WTC11 (cell line): ENCODE results near the gene SUN2.

ENCODE experiments used
- ARID4B ChIP-seq: sonication (generic); formaldehyde crosslinking; IDR thresholded peaks from 2 replicates; pipeline ENCODE4 v1.8.0; 2023; ENCODE audit warnings: missing genetic modification reagents, mild to moderate bottlenecking, borderline replicate concordance
- ATF1 ChIP-seq: sonication (generic); formaldehyde crosslinking; IDR thresholded peaks from 2 replicates; pipeline ENCODE4 v1.8.1; 2023; ENCODE audit warnings: mild to moderate bottlenecking, moderate library complexity, missing genetic modification reagents
- CREB1 ChIP-seq: sonication (generic); formaldehyde crosslinking; IDR thresholded peaks from 2 replicates; pipeline ENCODE4 v1.8.0; 2023; ENCODE audit warnings: mild to moderate bottlenecking, missing genetic modification reagents
- CREM ChIP-seq: sonication (generic); formaldehyde crosslinking; IDR thresholded peaks from 2 replicates; pipeline ENCODE4 v1.8.1; 2022; ENCODE audit warnings: mild to moderate bottlenecking, missing genetic modification reagents, moderate library complexity
- CTCF ChIP-seq: fragments of 200-600 bp; IDR thresholded peaks from 2 replicates; pipeline ENCODE4 v1.8.0; 2022; ENCODE audit warnings: antibody characterized with exemption
- E2F4 ChIP-seq: sonication (generic); formaldehyde crosslinking; IDR thresholded peaks from 2 replicates; pipeline ENCODE4 v1.8.1; 2022; ENCODE audit warnings: low read depth, mild to moderate bottlenecking, moderate library complexity, missing genetic modification reagents, borderline replicate concordance
- GABPB1 ChIP-seq: sonication (generic); formaldehyde crosslinking; IDR thresholded peaks from 2 replicates; pipeline ENCODE4 v1.8.1; 2023; ENCODE audit warnings: mild to moderate bottlenecking, missing genetic modification reagents
- JUN ChIP-seq: sonication (generic); formaldehyde crosslinking; IDR thresholded peaks from 2 replicates; pipeline ENCODE4 v1.8.0; 2023; ENCODE audit warnings: mild to moderate bottlenecking, missing genetic modification reagents
- MAX ChIP-seq: sonication (generic); formaldehyde crosslinking; IDR thresholded peaks from 2 replicates; pipeline ENCODE4 v1.8.0; 2022; ENCODE audit warnings: mild to moderate bottlenecking, missing genetic modification reagents
- NR2C2 ChIP-seq: sonication (generic); formaldehyde crosslinking; IDR thresholded peaks from 2 replicates; pipeline ENCODE4 v1.8.0; 2022; ENCODE audit warnings: mild to moderate bottlenecking, missing genetic modification reagents
- NR3C1 ChIP-seq: sonication (generic); formaldehyde crosslinking; conservative IDR thresholded peaks from 2 replicates; pipeline ENCODE4 v1.8.1; 2023; ENCODE audit warnings: low read depth, mild to moderate bottlenecking, missing genetic modification reagents
- PRRX2 ChIP-seq: fragments of 250-450 bp; sonication (Bioruptor Pico); IDR thresholded peaks from 2 replicates; pipeline ENCODE4 v1.8.0; 2021; ENCODE audit warnings: mild to moderate bottlenecking
- USF2 ChIP-seq: sonication (generic); formaldehyde crosslinking; IDR thresholded peaks from 2 replicates; pipeline ENCODE4 v1.8.1; 2023; ENCODE audit warnings: mild to moderate bottlenecking, missing genetic modification reagents, moderate library complexity

- TF ChIP-seq JUN (CRISPR knock-in tag) (no peak), MAX (CRISPR knock-in tag) (no peak), PRRX2 (no peak), CTCF (no peak), ATF1 (no peak), GABPB1 (no peak), NR2C2 (CRISPR knock-in tag) (no peak), E2F4 (CRISPR knock-in tag) (no peak), CREB1 (no peak), ARID4B (CRISPR knock-in tag) (no peak), NR3C1 (CRISPR knock-in tag) (no peak), USF2 (no peak), CREM (CRISPR knock-in tag) (no peak)
Measured at GRCh38 chr22:38775656-38776055, 19.9 kb upstream of the SUN2 start.
